H1 (cell line): ENCODE measurements around the gene LENG9. TPM values are rescaled to one million over a fixed set of nuclear protein-coding genes. Genes with fewer than 3 reads are reported as not detected.

Source experiments
- CTCF ChIA-PET: fragments of 300-600 bp; sonication (Branson Sonifier 250); formaldehyde crosslinking; loops from one replicate; lab custom pipeline; 2021; ENCODE audit not compliant: partially characterized antibody; lab: Charles Lee
- POLR2A ChIA-PET: fragments of 300-600 bp; sonication (Branson Sonifier 250); formaldehyde crosslinking; loops from one replicate; lab custom pipeline; 2021; ENCODE audit warnings: inconsistent platforms; ENCODE audit not compliant: partially characterized antibody; lab: Charles Lee
- DNase-seq, 2 experiments: peaks; one replicate each; pipeline versions ENCODE4 v3.0.0 to v3.0.0-alpha.2; 2010 to 2022; ENCODE audit warnings: low spot score in 2 of 2, low read depth in 1 of 2, mixed read lengths in 1 of 2
- FAIRE-seq: peaks from 2 replicates; lab custom pipeline; 2011; peaks lifted over from hg19 to GRCh38; lab: Jason Lieb, UNC
- H2AFZ ChIP-seq: 2 replicates; pipeline ENCODE4 v1.8.1; 2012; ENCODE audit warnings: low read length, inconsistent platforms
- H2AK5ac ChIP-seq: 2 replicates; pipeline ENCODE4 v1.6.1; 2013; ENCODE audit warnings: low read depth, low read length
- H2BK120ac ChIP-seq: replicated peaks from 2 replicates; pipeline ENCODE3; 2013; ENCODE audit warnings: low read depth, low read length, inconsistent platforms
- H2BK12ac ChIP-seq: 2 replicates; pipeline ENCODE4 v1.6.1; 2013; ENCODE audit warnings: low read depth, low read length
- H2BK15ac ChIP-seq: 2 replicates; pipeline ENCODE4 v1.6.1; 2013; ENCODE audit warnings: low read length
- H2BK20ac ChIP-seq: 2 replicates; pipeline ENCODE4 v1.6.1; 2013; ENCODE audit warnings: low read length
- H2BK5ac ChIP-seq: 2 replicates; pipeline ENCODE4 v1.6.1; 2013; ENCODE audit warnings: low read depth, low read length
- H3K14ac ChIP-seq: 2 replicates; pipeline ENCODE4 v1.6.1; 2013; ENCODE audit warnings: inconsistent platforms; ENCODE audit not compliant: insufficient read length
- H3K18ac ChIP-seq: 2 replicates; pipeline ENCODE4 v1.6.1; 2013; ENCODE audit warnings: low read length; ENCODE audit errors: extremely low read depth
- H3K23ac ChIP-seq: 2 replicates; pipeline ENCODE4 v1.6.1; 2013; ENCODE audit warnings: inconsistent platforms; ENCODE audit not compliant: insufficient read length
- H3K23me2 ChIP-seq: 2 replicates; pipeline ENCODE4 v1.6.1; 2013; ENCODE audit warnings: low read depth, low read length
- H3K27ac ChIP-seq: 2 replicates; pipeline ENCODE4 v1.6.1; 2011; ENCODE audit warnings: low read depth, low read length, inconsistent platforms
- H3K27me3 ChIP-seq, 4 experiments: replicated peaks in 1 of 4; 1 replicate in 1 of 4; 2 replicates in 3 of 4; pipeline versions ENCODE4 v1.6.1 to v1.8.1; 2011 to 2013; ENCODE audit warnings: low read length in 3 of 4, mild to moderate bottlenecking in 3 of 4, inconsistent platforms in 2 of 4, mixed read lengths in 2 of 4, moderate library complexity in 1 of 4; ENCODE audit not compliant: control insufficient read depth in 3 of 4, insufficient read depth in 3 of 4; ENCODE audit errors: extremely low read depth in 1 of 4
- H3K36me3 ChIP-seq, 4 experiments: 2 replicates each; pipeline versions ENCODE4 v1.6.1 to v1.8.1; 2011 to 2013; ENCODE audit warnings: mild to moderate bottlenecking in 4 of 4, low read length in 3 of 4, moderate library complexity in 2 of 4, control low read depth in 1 of 4, inconsistent platforms in 1 of 4; ENCODE audit not compliant: insufficient read depth in 4 of 4, control insufficient read depth in 2 of 4
- H3K4ac ChIP-seq: replicated peaks from 2 replicates; pipeline ENCODE3; 2013; ENCODE audit warnings: low read length, low read depth, mixed read lengths, inconsistent platforms; ENCODE audit not compliant: insufficient read length
- H3K4me1 ChIP-seq, 4 experiments: replicated peaks in 1 of 4; 1 replicate in 1 of 4; 2 replicates in 3 of 4; pipeline versions ENCODE4 v1.6.1 to v1.8.1; 2011 to 2013; ENCODE audit warnings: low read length in 3 of 4, inconsistent platforms in 2 of 4, mixed read lengths in 1 of 4; ENCODE audit not compliant: insufficient read depth in 4 of 4, control insufficient read depth in 3 of 4
- H3K4me2 ChIP-seq, 2 experiments: 2 replicates each; pipeline versions ENCODE4 v1.6.1 to v1.8.1; 2011 to 2013; ENCODE audit warnings: low read depth in 2 of 2, low read length in 2 of 2, control low read depth in 1 of 2, inconsistent platforms in 1 of 2, mild to moderate bottlenecking in 1 of 2; ENCODE audit not compliant: insufficient read depth in 1 of 2
- H3K4me3 ChIP-seq, 4 experiments: fragments of 200-600, 300-600 bp in 1 of 4; sonication (generic), shearing (Covaris generic), sonication (Bioruptor Twin) in 1 of 4; 2 replicates each; pipeline versions ENCODE4 v1.5.1 to v1.8.1; 2011 to 2016; ENCODE audit warnings: low read length in 4 of 4, low read depth in 3 of 4, control low read depth in 2 of 4, inconsistent platforms in 2 of 4, mild to moderate bottlenecking in 2 of 4, mixed read lengths in 1 of 4, moderate library complexity in 1 of 4; ENCODE audit not compliant: insufficient read depth in 2 of 4; ENCODE audit errors: extremely low read depth in 1 of 4
- H3K56ac ChIP-seq: replicated peaks from 2 replicates; pipeline ENCODE3; 2013; ENCODE audit warnings: low read depth, mild to moderate bottlenecking, mixed read lengths, low read length, inconsistent platforms; ENCODE audit not compliant: insufficient read length
- H3K79me1 ChIP-seq: 2 replicates; pipeline ENCODE4 v1.6.1; 2013; ENCODE audit warnings: low read depth, low read length, control low read depth
- H3K79me2 ChIP-seq, 2 experiments: 2 replicates each; pipeline versions ENCODE4 v1.6.1 to v1.8.1; 2012 to 2013; ENCODE audit warnings: low read length in 2 of 2, mild to moderate bottlenecking in 2 of 2, inconsistent platforms in 1 of 2; ENCODE audit not compliant: insufficient read depth in 2 of 2, control insufficient read depth in 1 of 2
- H3K9ac ChIP-seq, 4 experiments: replicated peaks in 1 of 4; 1 replicate in 1 of 4; 2 replicates in 3 of 4; pipeline versions ENCODE4 v1.6.1 to v1.8.1; 2011 to 2013; ENCODE audit warnings: low read depth in 3 of 4, low read length in 3 of 4, control low read depth in 2 of 4, mild to moderate bottlenecking in 2 of 4, moderate library complexity in 2 of 4, inconsistent platforms in 1 of 4; ENCODE audit errors: extremely low read depth in 1 of 4
- H3K9me3 ChIP-seq, 2 experiments: 2 replicates each; pipeline versions ENCODE4 v1.6.1 to v1.8.1; 2012 to 2013; ENCODE audit warnings: mild to moderate bottlenecking in 2 of 2, moderate library complexity in 2 of 2, control low read depth in 1 of 2, inconsistent platforms in 1 of 2, low read depth in 1 of 2, low read length in 1 of 2, mixed read lengths in 1 of 2; ENCODE audit not compliant: insufficient read depth in 2 of 2
- H4K20me1 ChIP-seq, 2 experiments: replicated peaks in 1 of 2; 2 replicates each; pipeline versions ENCODE3 to v1.8.1; 2011 to 2013; ENCODE audit warnings: inconsistent platforms in 2 of 2, low read length in 2 of 2, mild to moderate bottlenecking in 1 of 2; ENCODE audit not compliant: insufficient read depth in 2 of 2, control insufficient read depth in 1 of 2
- H4K5ac ChIP-seq: 2 replicates; pipeline ENCODE4 v1.6.1; 2013; ENCODE audit warnings: low read length, low read depth, mixed read lengths, inconsistent platforms; ENCODE audit not compliant: insufficient read length
- H4K8ac ChIP-seq: 2 replicates; pipeline ENCODE4 v1.8.0; 2013; ENCODE audit warnings: mild to moderate bottlenecking, moderate library complexity, low read length, inconsistent platforms; ENCODE audit not compliant: insufficient read depth; ENCODE audit errors: extremely low read depth
- H4K91ac ChIP-seq: replicated peaks from 2 replicates; pipeline ENCODE3; 2013; ENCODE audit warnings: low read length, mixed read lengths, inconsistent platforms; ENCODE audit not compliant: insufficient read length
- GABPA ChIP-seq: IDR thresholded peaks from 2 replicates; pipeline ENCODE4 v1.6.1; 2011; ENCODE audit warnings: mild to moderate bottlenecking, low read length, moderate library complexity, borderline replicate concordance; ENCODE audit not compliant: insufficient read depth
- KDM4A ChIP-seq: IDR thresholded peaks from one replicate; pipeline ENCODE4 v1.7.1; 2012; ENCODE audit warnings: low read depth, mild to moderate bottlenecking, moderate library complexity, low read length, inconsistent platforms; ENCODE audit not compliant: severe bottlenecking
- NANOG ChIP-seq: IDR thresholded peaks from 2 replicates; pipeline ENCODE4 v1.6.1; 2011; ENCODE audit warnings: low read length, low read depth, mild to moderate bottlenecking, inconsistent platforms; ENCODE audit not compliant: insufficient read depth, poor library complexity, severe bottlenecking
- NRF1 ChIP-seq: IDR thresholded peaks from 2 replicates; pipeline ENCODE4 v1.6.1; 2011; ENCODE audit warnings: mild to moderate bottlenecking, low read depth, low read length, improper control_type of control experiment
- SIRT6 ChIP-seq: IDR thresholded peaks from one replicate; pipeline ENCODE4 v1.7.1; 2012; ENCODE audit warnings: low read length, inconsistent platforms
- SP1 ChIP-seq: IDR thresholded peaks from 2 replicates; pipeline ENCODE4 v1.6.1; 2011; ENCODE audit warnings: low read depth, low read length
- SP2 ChIP-seq: IDR thresholded peaks from 2 replicates; pipeline ENCODE4 v1.6.1; 2012; ENCODE audit warnings: mild to moderate bottlenecking, low read length, inconsistent platforms
- SRF ChIP-seq: IDR thresholded peaks from 2 replicates; pipeline ENCODE4 v1.6.1; 2011; ENCODE audit warnings: mild to moderate bottlenecking, low read depth, low read length, moderate library complexity
- WGBS, 2 experiments: shearing (Covaris generic) in 1 of 2; methylation state at CpG; one replicate each; pipeline versions ENCODE4 v1.1.6 to v1.1.7; 2013 to 2015; ENCODE audit warnings: low lambda C conversion rate in 2 of 2, mixed read lengths in 2 of 2, inconsistent platforms in 1 of 2, low coverage in 1 of 2, missing lambda C conversion rate in 1 of 2; ENCODE audit not compliant: insufficient replicate concordance in 2 of 2, insufficient coverage in 1 of 2, insufficient read length in 1 of 2; ENCODE audit errors: extremely low coverage in 1 of 2, missing lambda C conversion rate in 1 of 2; 5-methylcytosine and 5-hydroxymethylcytosine counted together
- polyA plus RNA-seq, 7 experiments: library from polyadenylated mRNA; depleted of rRNA in 3 of 7; stranded (reverse) in 5 of 7; unstranded in 2 of 7; fragments of >200 nt in 5 of 7; fragments of 200-250 nt in 2 of 7; gene quantifications; 1 replicate in 5 of 7; 2 replicates in 1 of 7; 4 replicates in 1 of 7; pipeline versions ENCODE4 v1.2.1 to v1.2.3, GENCODE V29; 2011 to 2013; ENCODE audit warnings: missing spikeins in 2 of 7, mixed read lengths in 2 of 7
- total RNA-seq: library from RNA; stranded (reverse); fragmentation: NEBNext Ultra II Directional; extraction: Animal tissue kit (Norgen Biotek cat#: 25700); gene quantifications from 2 replicates; pipeline ENCODE4 v1.2.1, GENCODE V29; 2021
- TF ChIP-seq, protein P1 (sequence below): IDR thresholded peaks from 2 replicates; pipeline ENCODE4 v1.6.1; 2012; ENCODE audit warnings: inconsistent platforms
- TF ChIP-seq, protein P2 (sequence below): IDR thresholded peaks from 2 replicates; pipeline ENCODE4 v1.6.1; 2012; ENCODE audit warnings: low read length, inconsistent platforms

LENG9 gene
- total and polyA plus RNA-seq, 2 of the 8 experiments (the other 6 are each of a cell fraction or from before 2014, with no cell fraction given) = 1.6 to 3.9 TPM

DNA sequence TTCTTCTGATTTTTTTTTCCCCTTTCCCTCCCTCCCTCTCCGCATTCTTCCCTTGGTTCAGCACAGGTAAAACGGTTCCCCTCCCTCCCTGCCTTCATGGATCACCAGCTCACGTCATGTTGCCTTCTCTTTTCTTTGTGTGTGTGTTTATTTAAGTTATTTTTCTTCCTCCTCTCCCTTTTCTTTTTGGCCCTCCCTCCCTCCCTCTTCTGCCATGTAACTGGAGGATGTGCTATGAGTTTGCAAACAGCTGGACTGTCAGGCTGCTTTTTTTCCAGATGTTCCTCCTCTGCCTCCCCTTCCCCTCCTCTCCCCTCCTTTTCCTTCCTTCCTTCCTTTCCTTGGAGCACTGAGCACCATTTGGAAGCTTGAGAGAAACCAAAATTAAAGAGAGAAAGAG is 2.0 kb downstream of the LENG9 start:
- Histone ChIP-seq H3K27ac (no peak overlapping the region), H3K56ac (no peak overlapping the region)
- FAIRE-seq = no peak
- TF ChIP-seq SP1 (no peak), NANOG (no peak), NRF1 (no peak), SP2 (no peak), SRF (no peak), KDM4A (no peak), SIRT6 (no peak), GABPA (no peak)
- TF ChIP-seq, protein P1, sequence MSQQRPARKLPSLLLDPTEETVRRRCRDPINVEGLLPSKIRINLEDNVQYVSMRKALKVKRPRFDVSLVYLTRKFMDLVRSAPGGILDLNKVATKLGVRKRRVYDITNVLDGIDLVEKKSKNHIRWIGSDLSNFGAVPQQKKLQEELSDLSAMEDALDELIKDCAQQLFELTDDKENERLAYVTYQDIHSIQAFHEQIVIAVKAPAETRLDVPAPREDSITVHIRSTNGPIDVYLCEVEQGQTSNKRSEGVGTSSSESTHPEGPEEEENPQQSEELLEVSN = no peak
- TF ChIP-seq, protein P2, sequence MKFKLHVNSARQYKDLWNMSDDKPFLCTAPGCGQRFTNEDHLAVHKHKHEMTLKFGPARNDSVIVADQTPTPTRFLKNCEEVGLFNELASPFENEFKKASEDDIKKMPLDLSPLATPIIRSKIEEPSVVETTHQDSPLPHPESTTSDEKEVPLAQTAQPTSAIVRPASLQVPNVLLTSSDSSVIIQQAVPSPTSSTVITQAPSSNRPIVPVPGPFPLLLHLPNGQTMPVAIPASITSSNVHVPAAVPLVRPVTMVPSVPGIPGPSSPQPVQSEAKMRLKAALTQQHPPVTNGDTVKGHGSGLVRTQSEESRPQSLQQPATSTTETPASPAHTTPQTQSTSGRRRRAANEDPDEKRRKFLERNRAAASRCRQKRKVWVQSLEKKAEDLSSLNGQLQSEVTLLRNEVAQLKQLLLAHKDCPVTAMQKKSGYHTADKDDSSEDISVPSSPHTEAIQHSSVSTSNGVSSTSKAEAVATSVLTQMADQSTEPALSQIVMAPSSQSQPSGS = no peak

More for the DNA sequence above, 2.0 kb downstream of the LENG9 start:
- no peak overlapping the region for H3K14ac ChIP-seq
- H2BK120ac ChIP-seq = no peak overlapping the region
- H3K79me2 ChIP-seq = peaks cover 0 to 4% of the 10 kb centered on the region in 2 experiments; a peak in 1 of 4 replicates
- ChIA-PET POLR2A (interaction anchor here (1.0 to 6.7 kb wide), 11 partner anchors 11 to 628 kb away, joined by 3 to 129 read pairs (median 4); partner anchors contain the start of genes LENG8 and RPS9), CTCF (interaction anchor here (1.2 to 2.0 kb wide), 3 partner anchors 23 to 51 kb away, joined by 3 to 13 read pairs (median 3); no protein-coding TSS in a partner anchor)
- H3K18ac ChIP-seq = no peak overlapping the region
- peaks cover 4 to 35% of the 10 kb centered on the region in 2 experiments for H4K20me1 ChIP-seq
- no peak overlapping the region for H2AFZ ChIP-seq
- H2BK15ac ChIP-seq = no peak overlapping the region
- no peak for DNase-seq
- H3K9ac ChIP-seq = no peak overlapping the region
- H3K4me2 ChIP-seq = peak overlapping the region in 1 of 2 experiments; percentile 35; a peak in 1 of 4 replicates
- no peak overlapping the region for H4K5ac ChIP-seq
- peaks cover 8% of the 10 kb centered on the region; the same call in 1 of the 2 replicates for H3K23me2 ChIP-seq
- H3K4me1 ChIP-seq = peaks cover 0 to 8% (median 5%) of the 10 kb centered on the region in 4 experiments; a peak in 5 of 7 replicates
- H2BK20ac ChIP-seq = no peak overlapping the region
- H3K23ac ChIP-seq = no peak overlapping the region
- no peaks in the 10 kb centered on the region for H3K9me3 ChIP-seq
- H2AK5ac ChIP-seq = no peak overlapping the region
- no peak overlapping the region for H2BK5ac ChIP-seq
- no peak overlapping the region for H4K91ac ChIP-seq
- H3K27me3 ChIP-seq = peaks cover 0 to 11% (median 5%) of the 10 kb centered on the region in 4 experiments; a peak in 5 of 7 replicates
- H3K79me1 ChIP-seq = peaks cover 15% of the 10 kb centered on the region
- H3K4me3 ChIP-seq = no peak overlapping the region
- H2BK12ac ChIP-seq = no peak overlapping the region
- WGBS, 2 experiments = no CpG with 5 or more reads among the region's 3 CpGs
- no peak overlapping the region for H3K4ac ChIP-seq
- peaks cover 20 to 43% (median 30%) of the 10 kb centered on the region in 4 experiments; a peak in 7 of 8 replicates for H3K36me3 ChIP-seq
- H4K8ac ChIP-seq = no peak overlapping the region
